Type B pancreatic cell (in vitro differentiated cells): ENCODE measurements around the gene KIF3B. TPM values are rescaled to one million over a fixed set of nuclear protein-coding genes. Genes with fewer than 3 reads are reported as not detected.

ENCODE experiments used
- DNase-seq: peaks from one replicate; pipeline ENCODE4 v3.0.0; 2021; ENCODE audit warnings: mixed read lengths; ENCODE audit not compliant: unreplicated experiment; ENCODE audit errors: extremely low spot score
- H3K27ac Mint-ChIP-seq: 2 replicates; pipeline ENCODE4 v1.8.0; 2021; ENCODE audit warnings: mild to moderate bottlenecking, mixed read lengths
- H3K27me3 Mint-ChIP-seq: 2 replicates; pipeline ENCODE4 v1.8.0; 2021; ENCODE audit warnings: mixed read lengths
- H3K36me3 Mint-ChIP-seq: 2 replicates; pipeline ENCODE4 v1.8.0; 2021; ENCODE audit warnings: mixed read lengths
- H3K4me1 Mint-ChIP-seq: one replicate; pipeline ENCODE4 v1.8.0; 2021; ENCODE audit warnings: mixed read lengths; ENCODE audit not compliant: unreplicated experiment
- H3K4me3 Mint-ChIP-seq: 2 replicates; pipeline ENCODE4 v1.8.0; 2021; ENCODE audit warnings: mild to moderate bottlenecking, mixed read lengths
- H3K9me3 Mint-ChIP-seq: 2 replicates; pipeline ENCODE4 v1.8.0; 2021; ENCODE audit warnings: mixed read lengths
- total RNA-seq: library from RNA; stranded (reverse); gene quantifications from 2 replicates; pipeline ENCODE4 v1.2.1, GENCODE V29; 2021; ENCODE audit warnings: low replicate concordance
- TF ChIP-seq, protein P1 (sequence below): fragments of 200-600 bp; sonication (generic); conservative IDR thresholded peaks from 2 replicates; pipeline ENCODE4 v1.5.0; 2021; ENCODE audit warnings: antibody characterized with exemption, mild to moderate bottlenecking

KIF3B gene
- total RNA-seq, 1 donor from 2014 or later, result 41.2 TPM

DNA sequence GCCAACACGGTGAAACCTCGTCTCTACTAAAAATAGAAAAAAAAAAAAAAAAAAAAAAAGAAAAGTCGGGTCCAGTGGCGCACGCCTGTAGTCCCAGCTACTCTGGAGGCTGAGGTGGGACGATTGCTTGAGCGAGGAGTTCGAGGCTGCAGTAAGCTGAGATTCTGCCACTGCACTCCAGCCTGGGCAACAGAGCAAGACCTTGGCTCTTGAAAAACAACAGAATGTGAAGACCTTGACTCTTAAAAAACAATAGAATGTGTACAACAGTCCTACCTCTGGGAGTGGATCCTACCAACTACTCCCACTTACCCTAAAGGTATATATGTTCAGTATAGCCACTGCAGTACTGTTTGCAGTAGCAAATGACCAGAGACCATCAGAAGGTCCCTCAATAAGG, 15.1 kb downstream of the KIF3B start:
- TF ChIP-seq, protein P1, sequence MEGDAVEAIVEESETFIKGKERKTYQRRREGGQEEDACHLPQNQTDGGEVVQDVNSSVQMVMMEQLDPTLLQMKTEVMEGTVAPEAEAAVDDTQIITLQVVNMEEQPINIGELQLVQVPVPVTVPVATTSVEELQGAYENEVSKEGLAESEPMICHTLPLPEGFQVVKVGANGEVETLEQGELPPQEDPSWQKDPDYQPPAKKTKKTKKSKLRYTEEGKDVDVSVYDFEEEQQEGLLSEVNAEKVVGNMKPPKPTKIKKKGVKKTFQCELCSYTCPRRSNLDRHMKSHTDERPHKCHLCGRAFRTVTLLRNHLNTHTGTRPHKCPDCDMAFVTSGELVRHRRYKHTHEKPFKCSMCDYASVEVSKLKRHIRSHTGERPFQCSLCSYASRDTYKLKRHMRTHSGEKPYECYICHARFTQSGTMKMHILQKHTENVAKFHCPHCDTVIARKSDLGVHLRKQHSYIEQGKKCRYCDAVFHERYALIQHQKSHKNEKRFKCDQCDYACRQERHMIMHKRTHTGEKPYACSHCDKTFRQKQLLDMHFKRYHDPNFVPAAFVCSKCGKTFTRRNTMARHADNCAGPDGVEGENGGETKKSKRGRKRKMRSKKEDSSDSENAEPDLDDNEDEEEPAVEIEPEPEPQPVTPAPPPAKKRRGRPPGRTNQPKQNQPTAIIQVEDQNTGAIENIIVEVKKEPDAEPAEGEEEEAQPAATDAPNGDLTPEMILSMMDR, result no peak
- DNase-seq, result no peak
- no peak overlapping the region for H3K4me3 Mint-ChIP-seq
- no peaks in the 10 kb centered on the region for H3K9me3 Mint-ChIP-seq
- no peaks in the 10 kb centered on the region for H3K36me3 Mint-ChIP-seq
- H3K27me3 Mint-ChIP-seq, result no peaks in the 10 kb centered on the region
- no peak overlapping the region for H3K27ac Mint-ChIP-seq
- peaks cover 11% of the 10 kb centered on the region for H3K4me1 Mint-ChIP-seq

DNA sequence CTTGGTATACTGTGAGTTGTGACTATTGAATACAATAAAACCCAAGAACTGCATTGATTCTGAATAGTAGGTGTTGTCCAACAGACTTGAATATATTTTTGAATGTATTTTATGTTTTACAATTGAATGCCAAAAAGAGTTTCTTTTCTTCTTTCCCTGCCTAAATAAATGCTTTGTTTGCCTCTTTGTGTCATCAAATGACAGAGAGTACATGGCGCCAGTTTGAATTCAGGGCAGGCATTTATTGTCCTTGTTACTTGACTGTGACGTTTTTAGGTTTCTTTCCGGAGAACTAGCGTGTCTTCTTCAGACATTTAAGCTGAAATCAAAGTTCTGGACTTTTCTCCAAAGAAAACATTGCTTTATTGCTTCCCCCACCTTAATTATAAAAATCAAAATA, 16.6 kb downstream of the KIF3B start:
- DNase-seq, result no peak
- TF ChIP-seq, protein P1, result no peak
- Mint-ChIP-seq H3K9me3 (no peaks in the 10 kb centered on the region), H3K4me1 (peaks cover 12% of the 10 kb centered on the region), H3K4me3 (no peak overlapping the region), H3K27me3 (no peaks in the 10 kb centered on the region), H3K36me3 (no peaks in the 10 kb centered on the region), H3K27ac (no peak overlapping the region)

DNA sequence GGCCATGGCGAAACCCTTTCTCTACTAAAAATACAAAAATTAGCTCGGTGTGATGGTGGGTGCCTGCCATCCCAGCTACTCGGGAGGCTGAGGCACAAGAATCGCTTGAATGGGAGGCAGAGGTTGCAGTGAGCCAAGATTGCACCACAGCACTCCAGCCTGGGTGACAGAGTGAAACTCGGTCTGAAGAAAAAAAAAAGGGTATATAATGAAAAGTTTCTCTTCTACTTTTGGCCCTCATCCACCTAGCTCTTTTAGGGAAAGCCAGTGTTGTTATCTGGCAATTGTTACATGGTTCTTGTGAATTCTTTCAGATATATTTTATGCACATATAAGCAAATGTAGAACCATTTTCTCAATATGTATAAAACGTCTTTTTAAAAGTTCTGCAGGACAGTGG, 19.0 kb downstream of the KIF3B start:
- H3K4me3 Mint-ChIP-seq, result no peak overlapping the region
- H3K9me3 Mint-ChIP-seq, result no peaks in the 10 kb centered on the region
- DNase-seq, result no peak
- peaks cover 18% of the 10 kb centered on the region for H3K4me1 Mint-ChIP-seq
- TF ChIP-seq, protein P1, result no peak
- no peak overlapping the region for H3K27ac Mint-ChIP-seq
- no peaks in the 10 kb centered on the region for H3K27me3 Mint-ChIP-seq
- no peaks in the 10 kb centered on the region for H3K36me3 Mint-ChIP-seq

DNA sequence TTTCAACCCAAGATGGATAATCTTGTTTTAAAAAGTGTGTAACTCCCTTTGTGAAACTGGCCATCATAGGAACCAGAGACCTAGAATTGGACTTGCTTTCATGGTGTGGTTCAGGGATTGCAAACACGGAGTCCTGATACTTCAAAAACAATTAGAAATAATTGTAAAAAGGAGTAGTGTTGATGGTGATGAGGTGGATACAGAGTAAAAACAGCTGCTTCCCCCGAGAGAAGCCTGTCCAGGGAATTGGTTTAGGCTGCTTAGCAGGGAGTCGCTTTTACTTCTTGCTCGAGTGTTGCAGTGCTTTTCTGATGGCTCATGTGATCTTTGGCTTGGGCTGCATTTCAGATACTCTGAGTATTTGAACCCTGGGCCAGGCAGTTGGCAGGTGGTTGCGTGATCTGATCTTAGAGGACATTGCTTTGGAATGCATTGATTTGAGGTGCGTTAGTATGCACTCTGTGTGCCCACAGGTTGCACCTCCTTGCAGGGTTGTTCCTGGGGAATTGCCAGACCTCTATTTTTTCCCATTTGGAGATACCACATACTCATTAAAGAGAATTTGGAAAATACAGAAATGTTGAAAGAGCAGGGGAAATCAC, 19.5 kb downstream of the KIF3B start:
- no peaks in the 10 kb centered on the region for H3K9me3 Mint-ChIP-seq
- no peak for DNase-seq
- no peaks in the 10 kb centered on the region for H3K36me3 Mint-ChIP-seq
- H3K4me1 Mint-ChIP-seq, result peaks cover 23% of the 10 kb centered on the region
- no peaks in the 10 kb centered on the region for H3K27me3 Mint-ChIP-seq
- no peak overlapping the region for H3K27ac Mint-ChIP-seq
- TF ChIP-seq, protein P1, result no peak
- H3K4me3 Mint-ChIP-seq, result no peak overlapping the region

DNA sequence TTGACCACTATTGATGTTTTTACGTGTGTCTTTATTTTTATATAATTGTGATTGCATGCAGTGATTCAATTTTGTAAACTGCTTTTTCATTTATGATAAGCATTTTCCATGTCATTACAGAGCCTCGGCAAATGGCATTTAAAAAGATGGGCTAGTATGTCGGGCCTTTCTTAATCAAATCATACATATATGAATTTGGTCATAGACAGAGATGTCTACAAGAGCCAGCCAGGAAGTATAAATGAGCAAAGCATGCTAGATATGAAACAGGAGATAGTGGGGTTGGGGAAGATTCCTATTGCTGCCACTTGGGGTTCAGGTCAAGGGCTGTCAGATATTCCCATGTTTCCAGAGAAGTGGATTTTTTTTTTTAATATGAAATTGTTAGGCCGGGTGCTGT, 20.0 kb downstream of the KIF3B start:
- Mint-ChIP-seq H3K4me3 (no peak overlapping the region), H3K27me3 (no peaks in the 10 kb centered on the region), H3K36me3 (no peaks in the 10 kb centered on the region), H3K4me1 (peaks cover 28% of the 10 kb centered on the region), H3K27ac (no peak overlapping the region), H3K9me3 (no peaks in the 10 kb centered on the region)
- TF ChIP-seq, protein P1, result no peak
- no peak for DNase-seq

DNA sequence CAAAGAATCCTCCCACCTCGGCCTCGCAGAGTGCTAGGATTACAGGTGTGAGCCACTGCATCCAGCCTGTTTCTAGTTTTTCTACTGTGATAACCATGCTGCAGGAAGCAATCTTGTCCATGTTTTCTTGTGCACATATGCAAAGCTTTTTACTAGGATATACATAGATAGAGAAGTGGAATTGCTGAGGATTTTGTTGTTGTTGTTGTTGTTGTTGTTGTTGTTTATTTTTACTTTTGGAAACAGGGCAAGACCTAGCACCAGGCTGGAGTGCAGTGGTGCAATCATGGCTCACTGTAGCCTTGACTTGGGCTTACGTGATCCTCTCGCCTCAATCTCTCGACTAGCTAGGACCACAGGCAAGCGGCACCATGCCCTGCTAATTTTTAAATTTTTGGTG, 23.2 kb downstream of the KIF3B start:
- Mint-ChIP-seq H3K9me3 (no peaks in the 10 kb centered on the region), H3K4me1 (peaks cover 38% of the 10 kb centered on the region), H3K27ac (peak overlapping the region; percentile 53), H3K27me3 (no peaks in the 10 kb centered on the region), H3K4me3 (no peak overlapping the region), H3K36me3 (no peaks in the 10 kb centered on the region)
- TF ChIP-seq, protein P1, result no peak
- DNase-seq, result no peak
